ENCODE measurements around the gene SERPINH1.

Gene SERPINH1

GRCh38 chr11:75533896-75534258 lies 28.2 kb upstream of the SERPINH1 start:
- DNase-seq, result no peak

- DNase-seq, result no peak
Observed at GRCh38 chr11:75534259-75535069, 27.6 kb upstream of the SERPINH1 start.

- DNase-seq, result no peak
Observed at GRCh38 chr11:75535071-75535470, 27.0 kb upstream of the SERPINH1 start.

GRCh38 chr11:75536786-75537641 lies 25.0 kb upstream of the SERPINH1 start:
- DNase-seq, result no peak

- DNase-seq, result no peak
Observed at GRCh38 chr11:75537740-75538139, 24.3 kb upstream of the SERPINH1 start.

- DNase-seq, result no peak
Observed at GRCh38 chr11:75538150-75538942, 23.7 kb upstream of the SERPINH1 start.

GRCh38 chr11:75539459-75540334 lies 22.4 kb upstream of the SERPINH1 start:
- no peak for DNase-seq

GRCh38 chr11:75541193-75542087 lies 20.6 kb upstream of the SERPINH1 start:
- no peak for DNase-seq

- DNase-seq, result no peak
Observed at GRCh38 chr11:75542088-75542438, 20.0 kb upstream of the SERPINH1 start.

- DNase-seq, result no peak
Observed at GRCh38 chr11:75543806-75544205, 18.2 kb upstream of the SERPINH1 start.

- DNase-seq, result no peak
Observed at GRCh38 chr11:75547177-75547576, 14.9 kb upstream of the SERPINH1 start.

- DNase-seq, result peak; percentile 57
Observed at GRCh38 chr11:75547617-75548058, 14.4 kb upstream of the SERPINH1 start.

GRCh38 chr11:75548595-75549272 lies 13.3 kb upstream of the SERPINH1 start:
- no peak for DNase-seq

- no peak for DNase-seq
Observed at GRCh38 chr11:75549370-75549958, 12.6 kb upstream of the SERPINH1 start.

GRCh38 chr11:75553182-75553581 lies 8.9 kb upstream of the SERPINH1 start:
- DNase-seq, result no peak

GRCh38 chr11:75553889-75554257 lies 8.2 kb upstream of the SERPINH1 start:
- no peak for DNase-seq

- DNase-seq, result peak; percentile 86
Observed at GRCh38 chr11:75554258-75555022, 7.6 kb upstream of the SERPINH1 start.

GRCh38 chr11:75555079-75555811 lies 6.8 kb upstream of the SERPINH1 start:
- no peak for DNase-seq

- DNase-seq, result no peak
Observed at GRCh38 chr11:75556275-75556674, 5.8 kb upstream of the SERPINH1 start.
